GM21423 (cell line): ENCODE results near the gene SLC45A1.
A peak's percentile ranks its signal among the peaks of the same experiment; 100 is the strongest.
"Not testable (repeated sequence)": the region's sequence is repeated elsewhere in the genome, so short reads cannot be mapped to it uniquely, and the experiment has no call there.

ENCODE experiments used
- ATAC-seq: cut with Tn5 transposase; IDR thresholded peaks from one replicate; pipeline ENCODE4 v1.9.1; 2021; ENCODE audit warnings: mild to moderate bottlenecking, moderate library complexity; ENCODE audit not compliant: unreplicated experiment

SLC45A1 gene

DNA sequence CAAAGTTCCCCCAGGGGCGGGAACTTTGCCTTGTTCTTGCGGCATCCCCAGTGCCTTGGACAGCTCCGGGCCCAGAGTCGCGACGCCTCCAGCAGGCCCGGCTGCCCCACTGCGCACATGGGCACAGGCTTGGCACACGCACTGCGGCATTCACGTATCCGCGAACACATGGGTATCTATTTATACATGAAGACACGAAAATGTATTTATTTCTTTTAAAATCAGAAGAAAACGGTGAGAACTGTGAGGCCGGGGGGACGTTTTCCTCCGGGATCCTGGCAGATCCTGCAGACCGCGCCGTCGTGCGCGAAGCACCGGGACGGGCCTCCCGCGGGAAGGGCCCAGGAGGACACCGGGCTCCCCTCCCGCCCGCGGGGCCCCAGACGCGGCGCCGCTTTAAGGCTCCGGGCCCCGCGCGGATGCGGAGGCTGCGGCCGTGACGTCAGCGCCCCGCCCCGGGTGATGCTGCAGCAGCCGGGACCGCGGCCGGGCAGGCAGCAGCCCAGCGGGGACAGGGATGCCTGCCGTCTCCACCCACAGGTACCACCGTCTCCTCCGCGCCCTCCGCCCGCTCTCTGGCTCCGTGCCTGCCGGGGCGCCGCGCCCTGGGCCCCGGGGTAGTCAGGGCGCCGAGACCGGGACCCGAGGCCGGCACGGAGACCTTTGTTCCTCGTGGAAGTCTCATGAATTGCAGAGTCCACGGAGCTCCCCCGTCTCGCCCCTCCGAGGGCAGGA, at the start of gene SLC45A1:
Gene SLC45A1 (plus strand): TSS at position 468 of the 735 bp plus-strand sequence. CDS start 6,216 bp downstream, outside the sequence.
- ATAC-seq = peak; percentile 52

DNA sequence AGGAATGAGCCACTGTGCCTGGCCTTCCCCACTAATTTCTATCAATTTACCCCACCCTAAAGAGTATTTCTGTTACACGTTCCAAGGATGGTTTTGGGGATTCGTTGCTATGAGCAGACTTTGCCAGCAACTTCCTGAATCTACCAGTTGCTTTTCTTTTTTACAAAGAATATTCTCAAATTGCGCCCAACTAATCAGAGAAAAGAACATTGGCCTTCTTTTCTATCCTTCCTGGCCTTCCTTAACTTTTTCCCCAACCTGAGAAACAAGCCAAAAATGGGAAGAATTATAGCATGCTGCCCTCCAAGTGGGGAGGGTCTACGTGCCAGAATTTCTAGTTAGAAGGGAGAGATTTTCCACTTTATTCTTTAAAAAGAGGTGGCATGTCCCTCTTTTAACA, 44.9 kb upstream of the SLC45A1 start:
- no peak for ATAC-seq

DNA sequence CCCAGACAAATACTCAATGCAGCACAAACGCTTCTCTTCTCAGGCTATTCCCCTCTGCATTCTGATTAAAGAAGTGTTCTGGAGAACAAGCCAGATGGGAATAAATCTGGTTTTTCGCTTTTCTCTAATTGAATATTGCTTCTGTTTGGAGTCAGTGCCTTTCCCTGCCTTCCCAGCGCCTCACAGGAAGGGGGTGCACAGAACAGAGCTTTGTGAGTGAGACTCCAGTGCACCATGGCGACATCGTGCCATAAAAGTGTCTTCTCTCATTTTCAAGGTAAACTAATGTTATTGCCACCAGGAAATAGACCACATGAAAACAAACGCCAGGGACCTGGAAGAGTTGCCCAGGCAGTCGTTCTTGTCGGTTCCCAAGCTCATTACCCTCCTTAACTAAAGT, 43.6 kb upstream of the SLC45A1 start:
- ATAC-seq = no peak

DNA sequence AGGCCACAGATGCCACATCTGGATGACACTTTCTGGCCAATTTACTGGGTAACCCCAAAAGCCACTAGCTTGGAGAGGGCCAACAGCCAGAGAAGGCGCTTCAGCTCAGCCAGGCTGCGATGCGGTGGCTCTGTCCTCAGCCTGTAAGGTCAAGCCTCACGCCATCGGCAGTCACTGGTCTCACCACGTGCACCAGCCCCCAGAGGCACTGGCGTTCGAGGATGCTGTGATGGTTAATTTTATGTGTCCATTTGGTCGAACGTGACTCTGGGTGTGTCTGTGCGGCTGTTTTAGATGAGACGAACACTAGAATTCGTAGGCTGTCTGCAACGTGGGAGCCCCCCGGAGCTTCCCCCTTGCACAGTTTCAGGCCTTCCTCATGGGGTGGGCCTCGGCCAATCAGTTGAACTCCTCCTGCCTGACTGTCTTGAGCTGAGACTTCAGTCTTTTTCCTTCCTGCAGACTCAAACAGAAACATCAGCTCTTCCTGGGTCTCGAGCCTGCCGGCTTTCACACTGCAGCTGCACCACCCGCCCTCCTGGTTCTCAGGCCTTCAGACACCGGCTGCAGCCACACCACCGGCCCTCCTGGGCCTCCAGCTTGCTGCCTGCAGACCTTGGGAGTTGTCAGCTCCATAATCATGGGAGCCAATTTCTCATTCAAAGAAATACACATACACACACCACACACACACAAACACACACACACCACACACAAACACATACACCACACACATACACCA, 41.6 kb upstream of the SLC45A1 start:
- ATAC-seq = no peak

DNA sequence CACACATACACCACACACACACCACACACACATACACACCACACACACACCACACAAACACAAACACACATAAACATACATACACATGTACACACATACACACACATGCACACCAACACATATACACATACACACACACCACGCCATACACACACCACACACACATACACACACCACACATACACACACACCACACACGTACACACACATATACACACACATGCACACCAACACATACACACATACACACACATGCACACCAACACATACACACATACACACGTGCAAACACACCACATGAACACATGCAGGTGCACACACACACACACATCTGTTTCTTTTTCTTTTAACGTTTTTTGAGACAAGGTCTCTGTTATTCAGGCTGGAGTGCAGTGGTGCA, 41.0 kb upstream of the SLC45A1 start:
- no peak for ATAC-seq

DNA sequence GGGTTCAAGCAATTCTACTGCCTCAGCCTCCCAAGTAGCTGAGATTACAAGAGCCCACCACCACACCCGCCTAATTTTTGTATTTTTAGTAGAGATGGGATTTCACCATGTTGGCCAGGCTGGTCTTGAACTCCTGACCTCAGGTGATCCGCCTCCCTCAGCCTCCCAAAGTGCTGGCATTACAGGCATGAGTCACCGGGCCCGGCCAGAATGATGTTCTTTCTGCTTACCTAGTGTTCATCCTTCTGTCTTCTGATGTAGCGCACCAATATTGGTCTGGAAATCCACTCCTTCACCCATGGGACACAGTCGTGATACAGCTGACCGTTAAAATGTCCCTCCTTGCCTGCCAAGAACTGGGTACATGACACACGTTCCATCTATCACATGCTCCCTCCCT, 39.2 kb upstream of the SLC45A1 start:
- not testable (repeated sequence) for ATAC-seq

DNA sequence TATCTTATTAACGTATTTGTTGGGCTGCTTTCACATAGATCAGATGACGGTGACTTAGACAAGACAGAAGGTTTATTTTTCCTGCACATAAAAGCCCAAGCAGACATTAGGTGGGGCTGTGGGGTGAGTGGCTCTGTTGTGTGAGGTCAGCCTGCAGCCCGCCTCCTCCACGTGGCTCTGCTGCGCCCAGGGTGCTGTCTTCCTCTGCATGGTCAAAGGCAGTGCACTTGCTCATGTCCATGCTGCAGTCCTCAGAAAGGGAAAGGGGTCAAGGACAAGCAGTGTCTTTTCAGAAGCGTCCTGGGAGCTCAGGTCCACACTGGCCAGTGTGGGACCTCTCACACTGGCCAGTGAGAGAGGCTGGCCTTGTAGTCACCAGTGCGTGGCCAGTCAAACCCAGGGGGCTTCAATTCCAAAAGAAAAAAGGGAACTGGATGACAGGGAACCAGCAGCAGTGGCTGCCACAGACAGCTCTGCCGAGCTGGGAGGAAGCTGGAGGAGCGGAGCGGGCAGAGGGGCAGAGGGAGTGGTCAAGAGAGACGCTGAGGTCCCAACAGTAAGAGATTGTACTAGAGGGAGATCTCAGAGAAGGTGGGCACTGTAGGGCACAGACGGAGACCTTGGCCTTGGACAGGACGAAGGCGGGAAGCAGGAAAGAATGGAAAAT, 35.9 kb upstream of the SLC45A1 start:
- ATAC-seq = no peak

DNA sequence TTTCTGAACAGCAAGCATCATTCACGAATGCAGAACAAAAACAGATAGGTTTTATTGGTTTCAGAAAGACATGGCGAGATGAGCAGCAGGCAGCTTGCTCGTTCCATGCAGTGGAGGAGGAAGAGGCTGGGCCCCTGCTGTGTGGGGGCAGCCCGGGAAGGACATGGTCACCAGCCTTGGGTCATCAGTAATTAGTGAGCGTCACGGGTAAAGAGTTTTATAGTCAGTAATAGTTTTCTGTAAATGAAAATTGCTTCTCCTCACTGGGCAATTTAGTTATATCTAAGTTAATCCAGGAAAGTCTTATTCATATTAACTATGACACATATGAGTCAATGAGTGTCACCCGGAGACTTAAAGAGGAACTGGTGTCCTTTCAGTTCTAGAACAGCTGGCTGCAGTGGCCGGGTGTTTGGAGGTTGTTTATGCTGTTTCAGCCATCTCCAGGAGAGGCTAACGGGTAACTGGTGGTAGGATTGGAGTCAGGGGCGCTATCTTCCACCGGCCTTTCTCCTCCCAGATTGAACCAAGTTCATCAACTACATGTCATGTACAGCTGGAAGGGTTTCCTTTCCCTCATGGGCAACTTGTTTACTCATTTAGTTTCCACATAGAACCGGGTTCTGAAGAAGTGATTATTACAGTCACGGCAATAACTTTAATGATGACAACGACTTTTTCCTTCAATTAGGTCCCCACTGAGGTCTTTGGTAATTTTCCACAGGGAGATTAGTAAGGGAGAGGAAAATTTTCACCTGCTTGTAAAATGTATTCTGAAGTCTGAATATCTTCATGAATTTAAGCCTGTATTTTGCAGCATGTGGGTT, 34.6 kb upstream of the SLC45A1 start:
- ATAC-seq = peak; percentile 88

DNA sequence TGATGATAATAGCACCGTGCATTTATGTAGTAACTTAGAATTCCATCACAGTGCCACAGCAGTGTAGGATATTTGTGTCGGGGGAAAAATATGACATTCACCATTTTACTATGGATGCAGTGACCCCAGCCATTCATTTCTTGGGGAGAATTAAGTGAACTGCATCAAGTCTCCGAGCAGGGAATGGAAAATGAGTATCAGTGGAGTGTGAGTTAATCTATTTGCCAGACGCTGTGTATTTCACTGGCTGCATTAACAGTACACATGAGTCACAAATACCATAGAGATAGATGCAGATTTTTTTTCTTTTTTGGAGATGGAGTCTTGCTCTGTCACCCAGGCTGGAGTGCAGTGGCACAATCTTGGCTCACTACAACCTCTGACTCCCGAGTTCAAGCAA, 33.8 kb upstream of the SLC45A1 start:
- no peak for ATAC-seq

DNA sequence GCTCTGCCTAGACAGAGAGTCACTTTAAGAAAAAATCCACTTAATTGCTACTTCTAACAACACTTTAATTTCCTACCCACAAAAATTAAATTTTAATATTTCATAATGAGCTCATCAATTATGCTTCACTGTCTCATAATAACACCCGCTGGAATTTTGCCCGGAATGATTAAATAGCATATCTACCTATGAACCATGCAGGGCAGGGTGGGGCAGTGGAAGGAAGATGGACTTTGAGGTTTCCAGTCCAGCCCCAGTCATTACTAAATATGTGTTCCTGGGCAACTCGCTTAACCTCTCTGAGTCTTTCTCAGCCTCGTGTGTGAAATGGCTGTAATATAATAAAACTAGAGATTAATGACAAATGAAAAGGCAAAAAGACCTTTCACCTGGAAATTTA, 32.8 kb upstream of the SLC45A1 start:
- no peak for ATAC-seq

DNA sequence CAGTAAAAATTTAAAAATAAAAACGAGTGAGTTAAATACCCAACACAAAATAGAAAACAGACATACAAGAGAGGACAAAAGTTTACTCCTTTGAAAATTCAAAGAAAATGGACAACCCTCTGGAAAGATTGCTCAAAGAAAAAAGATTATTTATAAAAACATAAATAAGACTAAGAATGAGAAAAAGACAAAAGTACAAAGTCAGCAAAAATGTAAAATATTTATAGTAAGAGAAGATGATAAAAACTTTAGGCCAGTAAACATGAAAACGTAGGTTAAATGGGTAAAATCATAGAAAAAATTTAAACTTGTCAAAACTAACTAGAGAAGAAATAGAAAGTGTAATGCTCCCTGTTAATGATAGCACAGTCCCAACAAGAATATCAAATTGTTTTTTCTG, 31.9 kb upstream of the SLC45A1 start:
- no peak for ATAC-seq

DNA sequence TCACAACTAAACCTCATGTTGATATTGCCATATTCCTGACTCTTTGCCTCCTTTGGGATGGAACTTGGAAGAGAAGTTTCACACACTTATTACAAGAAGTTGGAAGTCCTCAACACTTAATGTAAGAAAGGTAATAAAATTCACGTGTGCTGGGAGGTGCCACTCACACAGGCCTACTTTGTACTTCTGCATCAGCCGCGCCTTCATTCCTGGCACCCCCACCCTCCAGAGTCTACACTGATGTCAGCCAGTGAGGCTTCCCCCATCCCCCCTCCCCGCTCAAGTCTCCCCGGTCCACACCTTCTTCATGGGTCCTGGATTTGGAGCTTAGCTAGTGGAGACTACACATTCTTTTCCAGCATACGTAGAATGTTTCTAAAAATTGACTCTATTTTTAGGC, 24.8 kb upstream of the SLC45A1 start:
- no peak for ATAC-seq

DNA sequence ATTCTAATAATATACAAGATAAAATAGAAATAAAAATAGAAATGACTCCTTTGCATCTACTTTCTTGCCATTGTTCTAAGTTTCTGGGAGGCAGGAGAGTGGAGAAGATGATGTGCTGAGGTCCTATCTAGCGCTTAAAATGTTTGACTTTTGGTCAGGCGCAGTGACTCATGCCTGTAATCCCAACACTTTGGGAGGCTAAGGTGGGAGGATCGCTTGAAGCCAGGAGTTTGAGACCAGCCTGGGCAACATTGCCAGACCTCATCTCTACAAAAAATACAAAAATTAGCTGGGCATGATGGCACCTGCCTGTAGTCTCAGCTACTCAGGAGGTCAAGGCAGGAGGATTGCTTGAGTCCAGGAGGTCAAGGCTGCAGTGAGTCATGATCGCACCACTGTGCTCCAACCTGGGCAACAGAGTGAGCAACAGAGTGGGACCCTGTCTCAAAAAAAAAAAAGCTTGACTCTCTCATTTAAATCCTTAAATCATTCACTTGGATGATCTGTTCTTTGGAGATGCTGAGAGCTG, 24.2 kb upstream of the SLC45A1 start:
- no peak for ATAC-seq

DNA sequence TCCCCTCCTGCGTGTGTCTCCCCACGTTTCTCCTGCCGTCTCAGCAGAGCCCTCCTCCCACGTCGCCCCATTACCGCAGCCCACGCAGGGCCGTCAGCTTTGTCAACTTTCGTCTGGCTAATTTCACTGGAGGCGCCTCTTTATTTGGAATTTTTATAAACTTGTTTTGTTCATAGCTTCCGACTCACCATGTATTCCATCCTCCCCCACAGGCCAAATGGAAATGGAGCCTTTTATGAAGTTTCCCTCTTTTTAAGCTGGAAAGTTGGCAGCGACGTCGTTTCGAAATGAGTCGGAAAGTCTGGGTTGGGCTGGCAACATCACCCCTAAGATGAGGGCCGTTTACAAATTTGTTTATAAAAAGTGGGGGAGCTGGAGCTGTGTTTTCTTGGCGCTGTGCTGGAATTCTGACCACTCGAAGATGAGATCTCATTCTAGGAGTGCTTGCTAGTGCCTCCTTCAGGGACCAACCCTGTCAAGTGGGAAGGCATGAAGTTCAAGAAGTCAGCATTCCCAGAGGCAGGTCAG, 23.7 kb upstream of the SLC45A1 start:
- no peak for ATAC-seq

DNA sequence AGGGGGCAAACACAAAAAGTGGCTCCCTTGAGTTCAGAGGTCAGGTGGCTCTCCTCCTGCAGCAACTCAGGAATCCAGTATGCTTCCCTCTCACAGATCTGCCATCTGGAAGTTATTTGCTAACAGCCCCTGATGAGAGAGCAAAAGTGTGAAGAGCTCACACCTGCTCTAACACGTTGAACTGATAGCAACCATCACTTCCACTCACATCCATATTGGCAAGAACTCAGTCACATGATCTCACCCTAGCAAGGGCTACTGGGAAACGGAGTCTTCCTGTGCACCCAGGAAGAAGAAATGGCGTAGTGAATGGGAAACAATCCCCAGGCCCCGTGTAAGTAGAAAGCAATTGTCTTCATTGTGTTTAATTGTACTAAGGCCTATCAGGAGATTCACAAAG, 20.7 kb upstream of the SLC45A1 start:
- no peak for ATAC-seq

DNA sequence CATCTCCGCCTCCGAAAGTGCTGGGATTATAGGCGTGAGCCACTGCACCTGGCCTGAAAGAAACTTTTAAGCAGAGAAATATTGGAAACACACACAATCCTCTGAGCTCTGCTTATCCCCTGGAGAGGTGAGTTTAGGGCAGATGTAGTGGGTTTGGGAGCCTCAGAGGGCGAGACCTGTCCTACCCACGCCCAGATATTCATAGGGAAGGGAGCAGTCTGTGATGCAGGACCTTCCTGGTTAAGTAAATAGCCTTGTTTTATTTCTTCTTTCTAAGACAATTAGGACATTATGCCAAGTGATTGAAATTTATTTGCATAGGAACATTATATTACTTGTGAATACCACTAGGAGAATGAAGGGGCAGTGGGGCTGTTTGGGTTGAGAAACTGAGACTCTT, 18.0 kb upstream of the SLC45A1 start:
- ATAC-seq = no peak

DNA sequence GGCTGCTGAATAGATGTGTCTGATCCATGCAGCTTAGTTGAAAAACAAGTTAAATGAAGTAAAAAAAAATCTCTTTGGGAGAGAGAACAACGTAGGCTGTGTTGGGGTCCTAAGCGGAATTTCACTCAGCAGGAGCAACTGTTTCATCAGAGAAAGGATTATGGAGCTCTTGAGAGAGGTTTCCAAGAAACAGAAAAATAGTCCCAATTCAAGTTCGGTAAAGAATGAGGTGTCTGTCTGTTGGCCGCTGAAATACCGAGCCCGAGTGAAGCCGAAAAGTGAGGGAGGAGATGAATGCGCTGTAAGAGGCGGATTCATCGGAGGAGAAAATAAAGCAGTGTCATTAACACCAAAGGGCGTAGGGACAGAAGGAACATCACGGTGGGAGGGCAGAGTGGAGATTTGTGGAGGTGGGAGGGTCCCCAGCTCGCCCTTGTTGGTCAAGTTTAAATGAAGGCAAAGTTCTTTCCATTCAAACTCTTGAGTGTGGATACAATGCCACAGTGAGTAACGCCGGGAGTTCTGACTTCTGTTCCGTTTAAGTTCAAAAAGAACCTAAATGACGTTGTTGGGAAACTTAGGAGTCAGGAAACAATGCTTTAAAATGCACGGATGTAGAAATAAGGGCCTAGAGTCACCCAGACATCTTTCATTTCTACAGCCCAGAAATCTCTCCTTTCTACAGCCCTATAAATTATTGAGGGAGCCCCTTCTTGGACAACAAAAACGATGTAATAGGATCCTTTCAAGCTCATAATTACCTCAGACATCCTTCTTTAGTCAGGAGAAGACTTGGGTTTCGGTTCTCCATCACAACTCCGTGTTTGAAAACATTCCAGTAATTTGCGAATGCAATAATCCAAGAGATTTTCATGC, 15.6 kb upstream of the SLC45A1 start:
- no peak for ATAC-seq

DNA sequence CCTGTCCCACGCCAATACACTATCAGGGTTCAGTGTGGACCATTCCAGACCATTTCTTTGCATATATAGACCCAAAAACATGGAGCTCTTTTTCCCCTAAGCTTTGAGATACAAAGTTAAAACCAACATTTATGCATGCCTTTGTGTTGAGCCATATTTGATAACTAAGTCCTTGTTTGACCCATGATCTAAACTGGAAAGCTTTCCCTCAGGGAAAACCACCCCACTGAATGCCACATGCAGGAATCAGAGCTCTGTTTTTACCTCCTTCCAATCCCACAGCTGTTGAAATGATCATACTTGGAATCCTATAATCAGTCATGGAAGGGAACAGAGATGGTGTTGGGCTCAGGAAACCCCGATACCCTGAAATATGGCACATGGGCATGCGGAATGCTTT, 14.8 kb upstream of the SLC45A1 start:
- ATAC-seq = no peak

DNA sequence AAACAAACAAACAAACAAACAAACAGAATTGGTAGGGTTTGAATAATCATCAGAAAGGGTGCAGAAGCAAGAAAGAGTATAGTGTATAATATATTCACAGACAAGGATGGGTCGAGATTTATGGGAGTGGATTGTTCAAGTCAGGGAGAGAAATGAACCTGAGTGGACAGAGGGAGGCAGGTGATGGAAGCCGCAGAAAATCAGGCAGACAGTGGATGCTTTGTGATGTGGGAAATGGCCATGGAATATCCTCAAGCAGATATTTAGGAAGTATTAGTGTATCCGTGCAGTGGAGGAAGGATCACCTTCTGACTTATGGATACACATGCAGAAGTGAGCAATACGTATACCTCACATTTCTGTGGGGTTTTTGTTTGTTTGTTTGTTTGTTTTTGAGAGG, 14.0 kb upstream of the SLC45A1 start:
- no peak for ATAC-seq

DNA sequence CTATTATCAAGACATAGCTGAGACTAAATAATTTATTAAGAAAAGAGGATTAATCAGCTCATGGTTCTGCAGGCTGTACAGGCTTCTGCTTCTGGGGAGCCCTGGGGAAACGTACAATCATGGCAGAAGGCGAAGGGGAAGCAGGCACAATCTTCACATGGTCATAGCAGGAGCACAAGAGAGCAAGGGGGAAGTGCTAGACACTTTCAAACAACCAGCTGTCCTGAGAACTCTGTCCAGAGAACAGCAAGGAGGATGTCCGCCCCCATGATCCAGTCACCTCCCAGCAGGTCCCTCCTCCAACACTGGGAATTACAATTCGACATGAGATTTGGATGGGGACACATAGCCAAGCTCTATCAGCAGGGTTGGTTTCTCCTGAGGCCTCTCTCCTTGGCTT, 10.3 kb upstream of the SLC45A1 start:
- no peak for ATAC-seq
